Activated CD4-positive, alpha-beta T cell treated with anti-CD3 and anti-CD28 coated beads for 36 hours (primary cell): ENCODE results near the gene NDUFAF3. TPM values are rescaled to one million over a fixed set of nuclear protein-coding genes. Genes with fewer than 3 reads are reported as not detected.

Experiments
- ATAC-seq: fragments of 200-7000 bp; cut with Tn5 transposase; one replicate; pipeline ENCODE4 v1.10.0; 2021; ENCODE audit warnings: mild to moderate bottlenecking, moderate library complexity
- CTCF ChIA-PET: fragments of 350-600 bp; sonication (Branson Sonifier 250); formaldehyde crosslinking; loops from one replicate; lab custom pipeline; 2021; ENCODE audit warnings: antibody characterized with exemption; lab: Charles Lee
- POLR2A ChIA-PET: fragments of 350-600 bp; sonication (Branson Sonifier 250); formaldehyde crosslinking; loops from one replicate; lab custom pipeline; 2021; ENCODE audit warnings: antibody characterized with exemption, inconsistent platforms; lab: Charles Lee
- DNase-seq: peaks from one replicate; pipeline ENCODE4 v3.0.0-alpha.2; 2020
- H3K27ac Mint-ChIP-seq: one replicate; pipeline ENCODE4 v1.8.0; 2021; ENCODE audit warnings: mixed read lengths
- H3K27me3 Mint-ChIP-seq: one replicate; pipeline ENCODE4 v1.8.0; 2021; ENCODE audit warnings: mixed read lengths
- H3K36me3 Mint-ChIP-seq: one replicate; pipeline ENCODE4 v1.8.0; 2021; ENCODE audit warnings: low read depth, mixed read lengths
- H3K4me1 Mint-ChIP-seq: one replicate; pipeline ENCODE4 v1.8.0; 2021; ENCODE audit warnings: mixed read lengths
- H3K4me3 Mint-ChIP-seq: one replicate; pipeline ENCODE4 v1.8.0; 2021; ENCODE audit warnings: mild to moderate bottlenecking, moderate library complexity, mixed read lengths
- H3K9me3 Mint-ChIP-seq: one replicate; pipeline ENCODE4 v1.8.0; 2021; ENCODE audit warnings: low read depth, mixed read lengths
- intact Hi-C, 2 experiments: fragments of 100-400 bp; cut with DNase I in 1 of 2; cut with micrococcal nuclease in 1 of 2; formaldehyde crosslinking; loops; one replicate each; pipeline versions ENCODE4 v1.14.2 to v1.15.1; 2022 to 2024; cut with DNase I, micrococcal nuclease
- total RNA-seq, 2 experiments: library from RNA; stranded (reverse); gene quantifications; one replicate each; pipeline ENCODE4 v1.2.3, GENCODE V29; 2021

Gene NDUFAF3
- total RNA-seq, 2 experiments from 2014 or later = 90.8 to 108 TPM

- H3K27me3 Mint-ChIP-seq = no peaks in the 10 kb centered on the region
- intact Hi-C loops = loop anchor here (1.0 to 5.0 kb wide), 9 partner anchors 18 to 460 kb away; partner anchors contain the start of genes QRICH1 (in 2 of the 2), WDR6 (in 2 of the 2), DALRD3 (in 1 of the 2) and IMPDH2 (in 1 of the 2)
- peak; percentile 2 for ATAC-seq
- no peaks in the 10 kb centered on the region for H3K9me3 Mint-ChIP-seq
- DNase-seq = no peak
- ChIA-PET CTCF (interaction anchor here (0.6 to 6.3 kb wide), 11 partner anchors 9 to 272 kb away, joined by 3 to 61 read pairs (median 4); partner anchors contain the start of genes IMPDH2, IP6K2, NDUFAF3 and QRICH1), POLR2A (interaction anchor here (0.6 to 3.0 kb wide), 5 partner anchors 18 to 349 kb away, joined by 4 to 8 read pairs (median 4); partner anchors contain the start of genes IMPDH2, NDUFAF3, QRICH1 and WDR6)
- peaks cover 34% of the 10 kb centered on the region for H3K4me1 Mint-ChIP-seq
- peak overlapping the region; percentile 95 for H3K4me3 Mint-ChIP-seq
- peak overlapping the region; percentile 90 for H3K27ac Mint-ChIP-seq
- peaks cover 19% of the 10 kb centered on the region for H3K36me3 Mint-ChIP-seq
These were observed 32.7 kb upstream of the NDUFAF3 start for GRCh38 chr3:48989126-48989795.

- Mint-ChIP-seq H3K9me3 (no peaks in the 10 kb centered on the region), H3K4me1 (peaks cover 35% of the 10 kb centered on the region), H3K27ac (peak within 1 kb of the TSS; percentile 93), H3K36me3 (peaks cover 25% of the 10 kb centered on the region), H3K4me3 (peak within 1 kb of the TSS; percentile 95), H3K27me3 (no peaks in the 10 kb centered on the region)
- intact Hi-C loops = loop anchor here (1.0 to 5.0 kb wide), 10 partner anchors 17 to 459 kb away; partner anchors contain the start of genes QRICH1 (in 2 of the 2), WDR6 (in 2 of the 2), ARIH2 (in 1 of the 2) and DALRD3 (in 1 of the 2)
- POLR2A ChIA-PET = interaction anchor here (0.6 to 3.0 kb wide), 7 partner anchors 17 to 348 kb away, joined by 3 to 8 read pairs (median 4); partner anchors contain the start of genes IMPDH2, NDUFAF3, QRICH1 and WDR6
- DNase-seq (peak; percentile 90), ATAC-seq (peak; percentile 76)
- CTCF ChIA-PET = interaction anchor here (0.6 to 6.3 kb wide), 9 partner anchors 11 to 273 kb away, joined by 3 to 61 read pairs (median 4); partner anchors contain the start of genes IMPDH2, IP6K2, NDUFAF3 and QRICH1
These were observed 31.9 kb upstream of the NDUFAF3 start, which contains the start of gene P4HTM for GRCh38 chr3:48989796-48990635. P4HTM (plus strand) TSS chr3:48990241; CDS start chr3:48990257, 16 bp downstream.

GRCh38 chr3:48990636-48991469 is 31.1 kb upstream of the NDUFAF3 start:
- DNase-seq (peak; percentile 61), ATAC-seq (peak; percentile 4)
- intact Hi-C loops = loop anchor here in 1 of 2 experiments (1.0 kb wide), 1 partner anchor 73 kb away; the partner anchor contains the start of gene ARIH2
- peaks cover 27% of the 10 kb centered on the region for H3K36me3 Mint-ChIP-seq
- no peaks in the 10 kb centered on the region for H3K9me3 Mint-ChIP-seq
- ChIA-PET CTCF (interaction anchor here (0.7 to 6.3 kb wide), 7 partner anchors 17 to 449 kb away, joined by 3 to 61 read pairs (median 6); partner anchors contain the start of genes NDUFAF3 and WDR6), POLR2A (interaction anchor here (0.8 to 0.9 kb wide), 2 partner anchors 16 to 17 kb away, joined by 3 to 4 read pairs; partner anchors contain the start of gene WDR6)
- peak overlapping the region; percentile 89 for H3K4me3 Mint-ChIP-seq
- peaks cover 38% of the 10 kb centered on the region for H3K4me1 Mint-ChIP-seq
- H3K27me3 Mint-ChIP-seq = no peaks in the 10 kb centered on the region
- H3K27ac Mint-ChIP-seq = peak overlapping the region; percentile 93

- DNase-seq (no peak), ATAC-seq (no peak)
- Mint-ChIP-seq H3K27me3 (no peaks in the 10 kb centered on the region), H3K36me3 (peaks cover 27% of the 10 kb centered on the region), H3K27ac (peak overlapping the region; percentile 63), H3K4me3 (peak overlapping the region; percentile 89), H3K9me3 (no peaks in the 10 kb centered on the region), H3K4me1 (peaks cover 38% of the 10 kb centered on the region)
- ChIA-PET CTCF (interaction anchor here (0.5 to 6.3 kb wide), 8 partner anchors 16 to 448 kb away, joined by 3 to 61 read pairs (median 4); partner anchors contain the start of genes NDUFAF3 and WDR6), POLR2A (interaction anchor here (0.7 kb wide), 2 partner anchors 46 to 1328 kb away, joined by 3 read pairs; no protein-coding TSS in a partner anchor)
- intact Hi-C loops = no loop called here
These were observed 29.9 kb upstream of the NDUFAF3 start for GRCh38 chr3:48991851-48992545.

GRCh38 chr3:48993834-48994233 is 28.1 kb upstream of the NDUFAF3 start:
- POLR2A ChIA-PET = no interaction called here
- Mint-ChIP-seq H3K4me3 (no peak overlapping the region), H3K36me3 (peaks cover 25% of the 10 kb centered on the region), H3K27me3 (no peaks in the 10 kb centered on the region), H3K4me1 (peaks cover 28% of the 10 kb centered on the region), H3K27ac (peak overlapping the region; percentile 55), H3K9me3 (no peaks in the 10 kb centered on the region)
- ATAC-seq (no peak), DNase-seq (no peak)
- CTCF ChIA-PET = no interaction called here
- intact Hi-C loops = no loop called here

GRCh38 chr3:48996640-48997039 is 25.3 kb upstream of the NDUFAF3 start:
- DNase-seq = no peak
- H3K27ac Mint-ChIP-seq = no peak overlapping the region
- H3K4me1 Mint-ChIP-seq = peaks cover 15% of the 10 kb centered on the region
- ChIA-PET POLR2A (interaction anchor here (0.5 to 1.3 kb wide), 2 partner anchors 20 to 142 kb away, joined by 3 to 4 read pairs; no protein-coding TSS in a partner anchor), CTCF (interaction anchor here (1.0 to 1.6 kb wide), 2 partner anchors 9 to 11 kb away, joined by 3 to 5 read pairs; partner anchors contain the start of gene WDR6)
- H3K36me3 Mint-ChIP-seq = peaks cover 15% of the 10 kb centered on the region
- no peak overlapping the region for H3K4me3 Mint-ChIP-seq
- H3K27me3 Mint-ChIP-seq = no peaks in the 10 kb centered on the region
- intact Hi-C loops = no loop called here
- no peaks in the 10 kb centered on the region for H3K9me3 Mint-ChIP-seq
- ATAC-seq = no peak

- H3K4me3 Mint-ChIP-seq = no peak overlapping the region
- H3K9me3 Mint-ChIP-seq = no peaks in the 10 kb centered on the region
- DNase-seq (no peak), ATAC-seq (no peak)
- peaks cover 10% of the 10 kb centered on the region for H3K36me3 Mint-ChIP-seq
- H3K27me3 Mint-ChIP-seq = no peaks in the 10 kb centered on the region
- peaks cover 10% of the 10 kb centered on the region for H3K4me1 Mint-ChIP-seq
- intact Hi-C loops = no loop called here
- ChIA-PET CTCF (interaction anchor here (1.0 to 1.6 kb wide), 2 partner anchors 9 to 10 kb away, joined by 3 to 5 read pairs; partner anchors contain the start of gene WDR6), POLR2A (interaction anchor here (0.7 kb wide), 1 partner anchor 349 kb away, joined by 3 read pairs; no protein-coding TSS in a partner anchor)
- no peak overlapping the region for H3K27ac Mint-ChIP-seq
These were observed 24.8 kb upstream of the NDUFAF3 start for GRCh38 chr3:48997102-48997635.

- ChIA-PET CTCF (interaction anchor here (1.0 to 1.3 kb wide), 2 partner anchors 9 kb away, joined by 4 read pairs; partner anchors contain the start of gene WDR6), POLR2A (interaction anchor here (0.7 kb wide), 2 partner anchors 17 to 350 kb away, joined by 3 read pairs; no protein-coding TSS in a partner anchor)
- intact Hi-C loops = no loop called here
- peaks cover 10% of the 10 kb centered on the region for H3K4me1 Mint-ChIP-seq
- no peaks in the 10 kb centered on the region for H3K9me3 Mint-ChIP-seq
- ATAC-seq (no peak), DNase-seq (no peak)
- no peaks in the 10 kb centered on the region for H3K27me3 Mint-ChIP-seq
- no peak overlapping the region for H3K27ac Mint-ChIP-seq
- H3K36me3 Mint-ChIP-seq = peaks cover 10% of the 10 kb centered on the region
- H3K4me3 Mint-ChIP-seq = no peak overlapping the region
These were observed 23.9 kb upstream of the NDUFAF3 start for GRCh38 chr3:48997714-48998637.
